Muscle of leg (tissue), 11 donors: ENCODE results near the gene CACNA2D2. TPM values are rescaled to one million over a fixed set of nuclear protein-coding genes. Genes with fewer than 3 reads are reported as not detected.

Source experiments
- DNase-seq: peaks from one replicate; pipeline ENCODE4 v3.0.0; 2013
- H3K27ac ChIP-seq: one replicate; pipeline ENCODE4 v1.5.1; 2013; ENCODE audit warnings: mild to moderate bottlenecking, low read length, control low read depth
- H3K27me3 ChIP-seq: one replicate; pipeline ENCODE4 v1.6.1; 2013; ENCODE audit warnings: low read length; ENCODE audit not compliant: control insufficient read depth, insufficient read depth
- H3K36me3 ChIP-seq: one replicate; pipeline ENCODE4 v1.6.1; 2013; ENCODE audit warnings: low read length; ENCODE audit not compliant: control insufficient read depth, insufficient read depth
- H3K4me1 ChIP-seq: one replicate; pipeline ENCODE4 v1.6.1; 2013; ENCODE audit warnings: low read length; ENCODE audit not compliant: control insufficient read depth, insufficient read depth
- H3K4me3 ChIP-seq: one replicate; pipeline ENCODE4 v1.5.1; 2013; ENCODE audit warnings: low read length, control low read depth
- H3K9me3 ChIP-seq: replicated peaks from 2 replicates; pipeline ENCODE4 v1.6.1; 2013; ENCODE audit warnings: low read depth, low read length; ENCODE audit not compliant: control insufficient read depth
- WGBS: methylation state at CpG from one replicate; pipeline ENCODE4 v1.1.5; 2013; ENCODE audit warnings: missing lambda C conversion rate; ENCODE audit not compliant: insufficient coverage; 5-methylcytosine and 5-hydroxymethylcytosine counted together
- polyA plus RNA-seq, 8 donors: library from polyadenylated mRNA; unstranded; fragments of 120-200 nt; gene quantifications; one replicate each; pipeline versions ENCODE4 v1.2.1 to v1.2.3, GENCODE V29; 2013; ENCODE audit warnings: inconsistent platforms in 1 of 8, low replicate concordance in 1 of 8; ENCODE audit not compliant: insufficient read length in 8 of 8, insufficient read depth in 1 of 8
- total RNA-seq: library from RNA; stranded (reverse); fragments of 120-200 nt; gene quantifications from one replicate; pipeline ENCODE4 v1.2.4, GENCODE V29; 2013

CACNA2D2 gene
- total and polyA plus RNA-seq, 9 donors: 3.0 to 12.6 (median 9.3) TPM

DNA sequence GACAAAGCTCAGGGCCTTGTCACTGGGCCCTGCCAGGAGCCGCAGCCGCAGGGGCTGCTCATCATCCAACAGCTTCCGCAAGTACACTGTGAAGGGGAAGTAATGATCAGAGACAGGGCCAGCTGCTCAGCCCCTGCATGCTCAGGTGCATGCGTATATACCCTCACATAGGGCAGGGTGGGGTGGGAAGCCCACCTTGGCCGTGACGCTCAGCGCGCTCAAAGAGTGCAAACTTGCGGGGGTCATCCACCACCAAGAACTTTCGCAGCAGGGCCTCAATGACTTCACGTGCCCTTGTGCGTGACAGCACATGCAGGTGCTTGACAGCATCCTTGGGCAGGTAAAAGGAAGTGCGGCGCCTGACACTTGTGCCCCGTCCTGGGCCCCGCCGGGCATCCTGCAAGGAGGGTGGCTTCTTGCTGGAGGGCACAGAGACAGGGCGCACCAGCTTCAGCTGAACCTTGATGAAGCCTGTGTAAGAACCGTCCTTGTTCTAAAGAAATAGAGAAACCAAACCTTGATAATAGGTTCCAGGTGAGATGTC is 172.0 kb downstream of the CACNA2D2 start:
- no peak for DNase-seq
- Histone ChIP-seq H3K27me3 (no peaks in the 10 kb centered on the region), H3K4me1 (peaks cover 48% of the 10 kb centered on the region), H3K36me3 (peaks cover 49% of the 10 kb centered on the region), H3K9me3 (no peaks in the 10 kb centered on the region), H3K4me3 (no peak overlapping the region), H3K27ac (no peak overlapping the region)
- 95% methylated on average over 14 of the region's 19 CpGs for WGBS

DNA sequence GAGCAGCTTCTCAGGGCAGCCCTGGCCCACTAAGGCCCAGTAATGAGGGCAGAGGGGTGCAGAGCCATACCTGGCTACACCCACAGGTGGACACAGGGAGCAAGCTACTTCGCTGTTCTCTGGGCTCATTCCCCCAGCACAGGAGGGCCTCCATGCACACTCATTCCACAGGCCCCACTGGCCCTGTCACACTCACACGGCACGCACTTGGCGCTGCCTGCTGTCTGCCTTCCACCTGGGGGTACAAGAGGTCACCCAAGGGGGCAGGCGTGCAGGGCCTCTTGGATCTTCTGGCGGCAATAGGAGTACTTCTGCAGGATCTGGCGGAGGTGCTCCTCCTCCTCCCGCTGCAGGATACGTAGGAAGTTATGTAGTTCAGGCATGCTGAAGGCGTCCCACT is 173.1 kb downstream of the CACNA2D2 start:
- peaks cover 40% of the 10 kb centered on the region for H3K4me1 ChIP-seq
- H3K27ac ChIP-seq: no peak overlapping the region
- H3K9me3 ChIP-seq: no peaks in the 10 kb centered on the region
- peaks cover 53% of the 10 kb centered on the region for H3K36me3 ChIP-seq
- 91% methylated on average over 10 of the region's 10 CpGs for WGBS
- DNase-seq: no peak
- H3K27me3 ChIP-seq: no peaks in the 10 kb centered on the region
- H3K4me3 ChIP-seq: no peak overlapping the region

DNA sequence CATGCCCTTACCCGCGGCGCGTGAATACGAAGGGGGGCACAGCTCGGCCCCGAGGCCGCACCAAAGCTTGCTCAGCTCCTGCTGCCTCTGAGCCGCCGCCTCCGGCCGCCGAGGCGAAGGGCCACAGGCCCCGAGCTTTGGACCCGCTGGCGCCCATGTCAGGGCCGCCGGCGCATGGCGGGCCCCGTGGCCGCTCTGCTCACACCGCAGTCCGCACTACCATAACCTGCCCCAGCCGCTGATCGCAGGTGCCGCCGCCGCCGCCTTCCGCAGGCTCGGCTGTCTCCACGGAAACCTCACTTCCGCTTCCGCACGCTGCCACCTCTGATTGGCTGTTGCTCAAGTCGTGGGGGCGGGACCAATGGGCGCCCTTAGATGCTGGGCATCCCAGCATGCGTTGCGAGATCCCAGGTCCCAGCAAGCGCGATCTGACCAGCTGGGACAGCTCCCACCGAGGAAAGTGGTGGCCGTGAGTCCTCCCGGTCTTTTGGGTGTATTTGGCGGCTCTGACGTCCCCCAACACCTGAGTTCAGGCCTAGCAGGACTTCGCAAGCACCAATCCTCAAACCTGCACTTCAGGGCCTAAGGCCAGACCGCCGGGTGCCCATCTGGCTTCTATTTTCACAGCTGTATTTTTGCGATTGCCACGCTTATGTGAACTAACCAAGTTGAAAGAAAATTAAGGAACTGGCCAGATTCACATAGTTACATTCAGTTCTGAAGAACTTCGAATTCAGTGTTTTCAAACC is 175.3 kb downstream of the CACNA2D2 start, which contains the start of gene TUSC2:
TUSC2 (minus strand) TSS at position 281 of the 749 bp plus-strand sequence; CDS start at position 157, 124 bp downstream.
- Histone ChIP-seq H3K27ac (peak within 1 kb of the TSS; percentile 86), H3K36me3 (peaks cover 50% of the 10 kb centered on the region), H3K4me1 (peaks cover 36% of the 10 kb centered on the region)

DNA sequence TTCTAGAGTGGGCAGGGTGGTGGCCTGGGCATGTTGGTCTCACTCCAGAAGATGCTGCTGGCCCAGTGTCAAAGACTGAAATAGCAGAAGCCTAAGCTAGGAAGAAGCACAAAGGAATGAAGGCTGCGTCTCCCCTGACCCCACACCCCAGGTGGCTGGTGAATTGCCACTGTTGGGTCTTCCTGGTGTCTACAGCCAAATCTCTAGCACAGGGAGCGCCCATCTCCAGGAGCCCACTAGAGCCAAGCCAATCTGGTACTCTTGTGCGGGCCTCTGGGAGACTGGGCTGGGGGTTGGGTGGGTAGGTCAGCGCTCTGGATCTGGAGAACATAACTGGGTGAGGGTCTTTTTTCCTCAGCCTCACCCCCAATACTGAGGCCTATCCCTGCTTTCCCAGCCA is 176.3 kb downstream of the CACNA2D2 start:
- no peaks in the 10 kb centered on the region for H3K9me3 ChIP-seq
- H3K4me3 ChIP-seq: peak overlapping the region; percentile 83
- peaks cover 44% of the 10 kb centered on the region for H3K4me1 ChIP-seq
- peaks cover 45% of the 10 kb centered on the region for H3K36me3 ChIP-seq
- DNase-seq: peak; percentile 25
- H3K27ac ChIP-seq: no peak overlapping the region
- no peaks in the 10 kb centered on the region for H3K27me3 ChIP-seq
- WGBS: 57% methylated on average over 1 of the region's 4 CpGs

More for the DNA sequence above, 175.3 kb downstream of the CACNA2D2 start, which contains the start of gene TUSC2:
- H3K4me3 ChIP-seq: peak within 1 kb of the TSS; percentile 83
- no peaks in the 10 kb centered on the region for H3K27me3 ChIP-seq
- DNase-seq: peak; percentile 98
- no peaks in the 10 kb centered on the region for H3K9me3 ChIP-seq
- under 1% methylated on average over 53 of the region's 55 CpGs for WGBS

DNA sequence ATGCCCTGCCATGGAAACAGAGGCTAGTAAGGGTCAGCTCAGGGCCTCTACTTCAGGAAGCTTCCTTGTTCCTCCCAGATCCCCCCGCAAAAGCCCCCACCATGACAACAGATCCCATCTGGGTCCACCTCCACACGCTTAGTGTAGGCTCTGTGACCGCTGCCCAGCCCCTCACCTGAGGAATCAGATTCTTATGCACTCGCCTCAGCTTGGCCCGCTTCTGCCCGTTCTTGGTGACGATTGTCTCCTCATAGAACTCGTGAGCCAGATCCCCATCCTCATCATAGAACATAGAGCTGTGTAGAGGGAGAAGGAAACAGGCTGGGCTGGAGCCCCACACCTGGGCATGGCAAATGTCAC is 177.3 kb downstream of the CACNA2D2 start:
- H3K27ac ChIP-seq: no peak overlapping the region
- peaks cover 35% of the 10 kb centered on the region for H3K36me3 ChIP-seq
- H3K4me1 ChIP-seq: peaks cover 49% of the 10 kb centered on the region
- WGBS: 100% methylated on average over 1 of the region's 8 CpGs
- no peaks in the 10 kb centered on the region for H3K9me3 ChIP-seq
- no peaks in the 10 kb centered on the region for H3K27me3 ChIP-seq
- DNase-seq: peak; percentile 7
- H3K4me3 ChIP-seq: no peak overlapping the region

DNA sequence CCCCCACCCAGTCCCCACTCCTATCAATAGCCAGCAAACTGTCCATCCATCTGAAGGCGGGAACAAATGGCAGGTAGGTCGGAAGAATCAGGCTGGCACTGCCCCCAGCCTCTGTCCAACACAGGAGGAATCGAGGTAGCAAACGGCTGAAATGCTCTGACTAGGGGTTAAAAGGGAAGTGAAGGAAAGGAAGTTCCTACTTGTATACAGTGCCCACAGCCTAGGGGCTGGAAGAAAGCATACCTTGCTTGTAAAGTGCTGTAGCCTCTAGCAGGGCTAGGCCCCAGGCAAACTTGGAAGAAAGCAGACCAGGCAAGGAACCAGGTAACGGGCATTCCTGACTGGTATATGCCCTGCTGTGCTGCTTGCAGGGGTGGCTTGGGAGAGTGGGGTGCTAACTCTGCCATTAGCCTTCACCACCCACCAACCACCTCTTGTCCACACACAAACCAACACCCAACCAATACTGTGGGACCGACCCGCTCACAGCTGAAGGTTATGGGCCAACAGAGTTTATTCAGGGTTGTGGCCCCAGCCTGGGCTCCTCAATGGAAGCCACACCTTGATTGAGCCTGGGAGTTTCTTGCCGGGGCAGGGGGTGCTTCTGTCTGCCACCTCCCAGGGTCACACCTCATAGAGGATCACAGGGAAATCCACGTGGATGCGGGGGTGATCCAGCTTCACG is 177.8 kb downstream of the CACNA2D2 start:
- H3K27ac ChIP-seq: no peak overlapping the region
- H3K36me3 ChIP-seq: peaks cover 30% of the 10 kb centered on the region
- DNase-seq: no peak
- peaks cover 51% of the 10 kb centered on the region for H3K4me1 ChIP-seq
- no peaks in the 10 kb centered on the region for H3K9me3 ChIP-seq
- no peaks in the 10 kb centered on the region for H3K27me3 ChIP-seq
- H3K4me3 ChIP-seq: no peak overlapping the region
- WGBS: 96% methylated on average over 5 of the region's 11 CpGs

DNA sequence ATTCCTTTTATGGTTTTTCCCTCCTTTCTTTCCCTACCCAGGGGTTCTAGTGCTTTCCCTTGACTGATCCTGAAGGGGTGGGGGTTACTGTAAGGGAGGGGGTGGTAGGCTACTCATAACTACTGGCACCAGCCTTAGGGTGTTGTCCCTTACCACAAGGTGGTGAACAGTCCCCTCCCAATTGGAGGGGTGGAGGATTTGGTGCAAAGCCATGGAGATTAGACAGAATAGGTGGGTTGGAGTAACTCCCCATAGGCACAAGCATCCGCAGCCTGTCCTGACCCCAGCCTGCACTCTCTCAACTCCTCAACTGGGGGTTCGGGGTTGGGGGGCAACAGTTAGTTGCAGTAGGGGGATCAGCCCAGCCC is 178.3 kb downstream of the CACNA2D2 start:
- WGBS: no CpG with 5 or more reads among the region's 2 CpGs
- Histone ChIP-seq H3K36me3 (peaks cover 24% of the 10 kb centered on the region), H3K4me3 (no peak overlapping the region), H3K4me1 (peaks cover 56% of the 10 kb centered on the region), H3K27me3 (no peaks in the 10 kb centered on the region), H3K9me3 (no peaks in the 10 kb centered on the region), H3K27ac (peak overlapping the region; percentile 96)
- DNase-seq: peak; percentile 13

DNA sequence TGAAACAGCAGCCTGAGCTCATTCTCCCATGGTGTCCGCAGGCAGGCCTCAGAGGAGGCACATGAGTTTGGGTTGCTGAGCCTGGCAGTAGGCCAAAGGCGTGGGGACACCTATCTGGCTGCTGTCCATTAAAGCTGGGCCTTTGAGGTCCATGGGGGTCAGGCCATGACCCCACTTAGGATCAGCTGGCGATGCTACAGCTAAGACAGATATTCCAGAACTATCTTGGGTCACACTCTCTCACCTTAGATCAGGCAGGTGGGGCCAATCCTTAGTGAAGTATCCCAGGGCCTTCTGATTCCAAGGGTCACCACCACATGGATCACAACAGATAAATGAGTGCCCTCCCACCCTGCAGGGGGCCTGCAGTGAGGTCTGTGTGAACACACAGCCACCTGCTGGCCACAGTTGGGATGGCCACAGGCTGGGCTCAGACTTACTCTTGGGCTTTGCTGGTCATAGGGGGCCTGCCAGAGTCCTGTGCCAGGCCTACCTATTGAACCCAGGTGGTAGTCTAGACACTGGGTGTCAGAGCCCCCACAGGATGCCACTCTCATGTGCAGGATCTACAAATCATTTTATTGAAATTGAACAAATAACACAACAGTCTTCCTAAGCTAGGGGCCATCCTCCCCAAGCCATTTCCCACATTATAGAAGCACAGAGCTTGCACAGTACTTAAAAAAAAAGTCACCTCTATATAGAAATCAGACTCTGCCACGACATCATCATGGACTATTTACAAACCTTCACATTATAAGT is 178.9 kb downstream of the CACNA2D2 start:
- peak overlapping the region; percentile 96 for H3K27ac ChIP-seq
- H3K36me3 ChIP-seq: peaks cover 23% of the 10 kb centered on the region
- no peaks in the 10 kb centered on the region for H3K9me3 ChIP-seq
- peaks cover 62% of the 10 kb centered on the region for H3K4me1 ChIP-seq
- H3K27me3 ChIP-seq: no peaks in the 10 kb centered on the region
- H3K4me3 ChIP-seq: no peak overlapping the region
- peak; percentile 80 for DNase-seq
- 71% methylated on average over 3 of the region's 4 CpGs for WGBS

DNA sequence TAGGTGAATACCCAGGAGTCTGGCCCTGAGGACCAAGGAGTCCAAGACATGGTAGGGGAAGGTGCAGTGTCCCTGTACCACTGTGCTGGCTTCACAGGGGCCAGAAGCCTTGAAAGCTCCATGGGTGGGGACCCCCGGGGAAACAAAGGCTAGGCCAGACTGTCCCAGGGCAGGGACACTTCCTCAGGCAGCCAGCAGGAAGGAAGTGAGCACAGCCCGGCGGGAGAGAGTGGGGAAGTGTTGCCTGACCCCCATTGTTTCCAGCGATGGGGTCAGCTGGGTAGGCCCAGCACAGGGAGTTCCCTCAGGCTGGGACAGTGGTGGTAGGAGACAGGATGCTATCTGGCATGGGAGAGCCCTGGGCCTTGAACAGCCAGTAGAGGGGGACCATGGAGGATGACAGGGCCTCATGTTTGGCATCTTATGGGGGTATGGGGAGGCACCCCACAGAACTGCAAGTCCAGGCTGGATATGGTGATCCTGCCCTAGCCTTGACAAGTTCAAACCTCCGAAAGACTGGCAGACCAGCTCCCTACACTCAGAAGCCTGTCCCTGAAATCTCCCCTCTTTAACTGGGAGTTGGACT is 179.7 kb downstream of the CACNA2D2 start:
- peak; percentile 64 for DNase-seq
- H3K27me3 ChIP-seq: no peaks in the 10 kb centered on the region
- peak overlapping the region; percentile 96 for H3K27ac ChIP-seq
- H3K9me3 ChIP-seq: no peaks in the 10 kb centered on the region
- WGBS: 54% methylated on average over 4 of the region's 5 CpGs
- no peak overlapping the region for H3K4me3 ChIP-seq
- H3K36me3 ChIP-seq: peaks cover 28% of the 10 kb centered on the region
- peaks cover 69% of the 10 kb centered on the region for H3K4me1 ChIP-seq
